ENCODE measurements around the gene SSBP4.
"Not testable (repeated sequence)": the region's sequence is repeated elsewhere in the genome, so short reads cannot be mapped to it uniquely, and the experiment has no call there.

SSBP4 gene

DNA sequence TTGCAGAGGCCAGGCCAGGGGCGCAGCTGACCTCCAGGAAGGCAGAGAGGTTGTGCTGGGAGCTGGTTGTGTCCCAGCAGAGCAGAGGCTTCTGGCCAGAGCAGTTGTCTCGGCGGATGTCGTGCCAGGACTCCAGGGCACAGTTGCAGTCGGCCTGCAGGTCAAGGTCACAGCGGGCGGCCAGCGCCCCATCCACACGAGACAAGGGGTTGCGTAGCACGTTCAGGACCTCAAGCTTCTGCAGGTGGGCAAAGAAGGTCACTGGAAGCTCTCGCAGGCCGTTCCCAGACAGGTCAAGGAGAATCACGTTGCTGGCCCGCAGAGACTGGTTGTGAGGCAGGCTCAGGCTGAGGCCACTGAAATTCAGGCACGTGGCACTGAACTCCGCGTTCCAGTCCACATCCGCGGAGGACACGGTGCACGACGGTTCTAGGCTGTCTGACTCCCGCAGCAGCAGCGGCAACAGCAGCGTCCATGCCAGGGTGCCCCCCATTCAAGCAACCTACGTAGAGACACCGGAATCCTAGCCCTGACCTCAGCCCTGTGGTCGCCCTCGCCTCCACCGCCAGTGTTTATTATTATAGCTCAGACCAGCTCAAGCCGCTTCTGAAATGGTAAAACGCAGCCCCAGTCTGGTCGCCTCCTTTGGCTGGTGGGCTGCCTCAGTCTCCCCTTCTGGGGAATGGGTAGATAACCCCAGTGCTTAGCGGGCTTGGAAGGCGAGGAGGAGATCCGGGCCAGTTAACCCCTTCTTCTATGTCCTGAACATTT is 22.5 kb upstream of the SSBP4 start:
- no peak for DNase-seq

DNA sequence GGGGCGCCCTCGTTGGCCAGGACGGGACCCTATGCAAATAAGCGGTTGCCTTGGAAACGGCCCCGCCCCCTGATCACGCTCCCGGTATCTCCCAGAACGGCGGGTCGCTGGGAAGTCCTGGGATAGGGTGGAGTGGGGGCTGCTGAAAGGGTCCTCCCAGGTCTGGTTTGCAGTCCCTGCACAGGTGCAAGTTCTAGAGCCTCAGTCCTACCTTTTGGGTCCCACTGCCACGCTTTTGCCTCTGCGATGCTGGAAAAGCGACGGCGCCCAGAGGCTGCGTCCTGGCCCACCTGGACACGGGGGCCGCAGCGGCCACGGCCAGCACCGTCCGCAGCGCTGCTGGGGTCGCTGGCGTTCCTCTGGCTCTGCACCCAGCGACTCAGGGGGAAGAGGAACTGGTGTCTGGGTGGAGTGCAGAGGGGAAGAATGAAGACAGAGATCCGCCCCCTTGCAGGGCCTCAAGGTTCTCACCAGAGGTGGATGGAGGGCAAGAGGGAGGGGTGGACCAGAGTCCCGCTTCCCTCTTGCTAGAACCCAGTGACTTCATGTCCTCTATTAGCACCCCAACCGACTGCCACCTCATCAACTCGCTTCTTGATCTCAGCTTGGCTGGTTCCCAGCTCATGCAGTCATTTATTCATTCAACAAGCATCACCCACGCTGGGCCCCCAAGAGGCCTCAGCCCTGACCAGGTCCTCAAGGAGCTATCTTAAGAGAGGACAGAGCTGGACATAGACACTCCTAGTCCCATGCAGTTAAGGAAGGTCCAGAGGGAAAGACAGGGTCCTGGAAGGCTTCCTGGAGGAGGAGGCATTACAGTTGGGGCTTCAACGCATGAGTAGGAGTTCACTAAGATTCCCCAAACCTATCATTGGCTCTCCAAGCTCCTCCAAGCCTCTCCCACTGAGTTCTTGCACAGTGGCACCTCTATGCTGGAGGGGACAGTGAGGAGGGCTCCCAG is 21.7 kb upstream of the SSBP4 start, which contains the start of gene LRRC25:
TSS of gene LRRC25 (minus strand) at position 381 of the 961 bp plus-strand sequence. CDS start 659 bp downstream, outside the sequence.
- DNase-seq, result no peak

DNA sequence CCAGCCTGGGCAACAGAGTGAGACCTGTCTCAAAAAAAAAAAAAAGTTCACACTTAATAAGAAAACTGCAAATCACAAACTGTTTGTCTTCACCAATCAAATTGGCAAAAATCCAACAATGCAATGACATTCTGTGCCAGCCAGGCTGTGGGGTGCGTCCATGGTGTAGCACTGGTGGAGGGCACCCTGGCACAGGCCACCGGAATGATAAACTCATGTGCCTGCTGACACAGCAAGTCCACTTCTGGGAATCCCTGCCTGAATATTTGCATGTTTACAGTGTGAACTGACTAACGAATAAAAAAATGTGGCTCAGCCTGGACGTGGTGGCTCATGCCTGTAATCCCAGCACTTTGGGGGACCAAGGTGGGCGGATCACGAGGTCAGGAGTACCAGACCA is 20.2 kb upstream of the SSBP4 start:
- no peak for DNase-seq

DNA sequence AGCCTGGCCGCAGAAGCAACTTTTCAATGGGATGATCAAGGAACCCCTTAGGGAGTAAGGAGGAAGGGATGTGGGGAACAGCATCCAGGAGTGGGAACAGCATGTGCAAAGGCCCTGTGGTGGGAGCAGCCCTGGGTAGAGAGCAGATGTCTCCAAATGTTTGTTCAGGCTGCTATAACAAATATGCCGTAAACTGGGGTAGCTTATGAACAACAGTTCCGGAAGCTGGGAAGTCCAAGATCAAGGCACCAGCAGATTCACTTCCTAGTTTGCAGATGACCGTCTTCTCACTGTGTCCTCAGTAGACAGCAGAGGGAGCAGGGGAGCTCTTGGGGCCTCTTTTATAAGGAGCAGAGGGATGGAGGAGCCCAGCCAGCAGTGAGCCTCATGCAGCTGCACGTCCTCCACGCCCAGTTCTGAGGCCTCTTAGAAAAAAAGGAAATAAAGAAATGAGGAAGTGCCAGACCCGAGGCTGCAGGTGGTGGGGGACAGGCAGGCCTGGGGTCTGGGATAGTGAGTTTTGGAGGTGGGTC is 17.6 kb upstream of the SSBP4 start:
- DNase-seq, result no peak

- DNase-seq, result not testable (repeated sequence)
Observed at GRCh38 chr19:18402455-18403248, 16.5 kb upstream of the SSBP4 start.

GRCh38 chr19:18405754-18406153 is 13.4 kb upstream of the SSBP4 start:
- DNase-seq, result not testable (repeated sequence)

GRCh38 chr19:18406749-18407148 is 12.4 kb upstream of the SSBP4 start:
- DNase-seq, result no peak

DNA sequence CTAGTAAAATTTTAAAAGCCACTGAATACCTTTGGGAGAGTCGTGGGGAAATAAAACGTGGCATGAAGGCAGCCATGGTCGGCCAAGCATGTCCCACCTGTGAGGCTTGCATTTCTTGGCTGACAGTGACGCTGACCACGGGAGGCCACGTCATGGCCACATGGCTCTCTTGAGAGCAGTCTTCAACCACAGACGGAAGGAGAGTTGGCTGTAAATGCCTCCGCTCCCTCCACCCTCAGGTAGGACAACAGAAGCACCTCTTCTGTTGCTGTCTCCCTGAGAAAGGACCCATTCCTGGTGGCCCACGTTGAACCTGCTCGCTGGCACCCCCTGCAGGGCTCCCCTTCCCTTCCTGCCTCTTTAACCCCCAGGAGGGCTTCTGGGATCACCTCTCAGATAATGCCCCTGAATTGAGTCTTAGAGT is 11.1 kb upstream of the SSBP4 start:
- DNase-seq, result peak; percentile 25

DNA sequence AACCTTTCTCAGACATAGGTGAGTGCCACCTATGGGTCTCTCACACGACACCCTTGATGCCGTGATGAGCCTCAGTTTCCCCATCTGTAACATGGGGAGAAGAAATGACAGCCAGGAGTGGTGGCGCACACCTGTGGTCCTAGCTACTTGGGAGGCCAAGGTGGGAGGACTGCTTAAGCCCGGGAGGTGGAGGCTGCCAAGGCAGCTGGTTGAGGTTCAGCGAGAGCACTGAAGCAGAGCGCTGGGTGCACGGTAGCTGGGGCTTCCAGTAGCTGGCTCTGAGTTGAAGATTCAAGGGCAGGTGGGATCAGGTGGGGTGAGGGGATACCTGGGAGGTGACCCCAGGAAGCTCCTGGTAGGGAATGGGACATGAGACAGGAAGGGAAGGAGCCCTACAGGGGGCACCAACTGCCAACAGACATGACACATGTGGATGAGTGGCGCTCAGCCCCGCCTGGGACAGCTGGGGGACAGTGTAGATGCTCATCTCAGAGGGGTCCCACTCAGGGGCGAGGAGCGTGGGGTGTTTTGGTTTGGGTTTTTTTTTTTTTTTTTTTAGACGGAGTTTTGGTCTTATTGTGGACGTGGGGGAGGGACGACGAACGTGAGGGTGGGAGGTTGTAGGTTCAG is 6.5 kb upstream of the SSBP4 start:
- DNase-seq, result no peak

DNA sequence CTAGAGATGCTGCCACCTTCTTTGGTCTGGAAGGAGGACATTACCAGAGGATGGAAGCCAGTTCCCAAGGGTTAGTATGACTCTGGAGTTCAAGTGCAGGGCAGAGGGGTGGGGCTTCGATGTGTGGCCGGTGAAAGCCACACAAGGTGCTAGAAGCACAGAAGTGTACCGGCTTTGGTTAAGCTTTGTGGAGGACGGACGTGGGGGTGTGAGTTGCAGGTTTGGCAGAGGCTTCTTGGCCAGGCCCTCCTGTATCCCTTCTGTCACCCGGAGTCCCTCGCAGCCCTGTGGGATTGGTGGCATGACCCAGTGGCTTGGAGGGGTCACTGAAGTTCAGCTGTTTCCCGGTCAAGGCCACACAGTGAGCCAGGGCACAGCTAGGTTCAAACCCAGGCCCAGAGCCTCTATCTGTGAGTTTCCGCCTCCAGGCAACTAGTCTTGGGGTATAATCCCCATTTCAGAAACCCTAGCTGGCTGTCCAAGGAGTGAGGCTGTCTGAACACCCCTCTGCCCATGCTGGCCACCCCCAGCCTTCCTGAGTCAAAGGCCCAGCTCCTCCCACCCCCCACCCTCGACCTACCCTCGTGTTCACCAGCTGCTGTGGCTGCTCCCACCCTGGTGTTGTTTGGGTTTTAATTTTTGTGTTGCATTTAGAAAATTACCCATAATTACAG is 4.6 kb upstream of the SSBP4 start:
- no peak for DNase-seq

DNA sequence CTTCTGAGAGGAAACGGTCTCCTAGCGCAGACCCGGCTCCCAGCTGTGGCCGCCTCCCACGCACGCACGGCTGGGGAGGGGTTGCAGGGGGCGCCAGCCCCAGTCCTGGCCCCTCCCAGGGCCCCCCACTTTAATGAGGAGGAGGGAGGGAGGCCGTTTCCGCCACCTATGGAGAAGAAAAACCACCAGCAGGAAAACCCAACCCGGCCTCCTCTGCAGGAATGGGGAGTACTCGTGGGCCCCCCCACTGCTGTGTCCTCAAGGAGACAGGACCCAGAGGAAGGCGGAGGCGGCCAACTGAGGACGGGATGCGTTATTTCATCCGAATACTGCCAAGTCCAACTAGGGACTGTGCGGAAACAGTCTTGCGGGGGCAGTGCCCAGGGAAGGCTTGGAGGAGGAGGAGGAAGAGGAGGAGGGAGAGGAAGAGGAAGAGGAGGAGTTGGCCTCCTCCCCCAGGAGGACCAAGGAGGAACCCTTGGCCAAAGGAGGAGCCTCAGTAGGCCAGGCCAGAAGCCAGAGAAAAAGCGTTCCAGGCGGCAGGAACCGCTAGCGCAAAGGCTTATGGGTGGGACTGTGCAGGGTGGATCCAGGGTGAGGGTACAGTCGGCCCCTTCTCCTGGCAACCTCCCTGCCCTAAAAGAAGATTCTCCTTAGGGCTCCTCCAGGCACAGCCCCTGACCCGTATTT is 3.9 kb upstream of the SSBP4 start:
- peak; percentile 78 for DNase-seq

DNA sequence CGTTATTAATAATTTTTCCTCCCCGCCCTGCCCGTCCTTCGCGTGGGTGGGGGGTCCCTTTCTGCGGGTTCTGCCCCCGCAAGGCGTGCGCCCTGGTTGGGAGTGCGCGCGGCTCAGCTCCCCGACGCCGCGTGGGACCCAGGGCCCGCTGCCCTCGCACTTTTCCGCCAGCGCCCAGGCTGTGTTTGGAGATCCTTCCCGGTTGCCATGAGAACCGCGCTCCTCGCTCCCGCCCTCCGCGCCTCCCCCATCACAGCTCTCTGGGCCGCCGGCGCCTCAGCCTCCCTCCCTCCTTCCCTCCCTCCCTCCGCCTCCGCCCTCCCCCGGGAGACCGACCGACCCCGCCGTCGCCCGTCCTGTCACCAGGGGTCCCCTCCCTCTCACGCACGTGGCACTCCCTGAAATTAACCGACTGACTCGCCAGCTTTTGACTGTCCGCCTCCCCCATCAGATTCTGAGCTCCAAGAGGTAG is 2.4 kb upstream of the SSBP4 start:
- peak; percentile 91 for DNase-seq

DNA sequence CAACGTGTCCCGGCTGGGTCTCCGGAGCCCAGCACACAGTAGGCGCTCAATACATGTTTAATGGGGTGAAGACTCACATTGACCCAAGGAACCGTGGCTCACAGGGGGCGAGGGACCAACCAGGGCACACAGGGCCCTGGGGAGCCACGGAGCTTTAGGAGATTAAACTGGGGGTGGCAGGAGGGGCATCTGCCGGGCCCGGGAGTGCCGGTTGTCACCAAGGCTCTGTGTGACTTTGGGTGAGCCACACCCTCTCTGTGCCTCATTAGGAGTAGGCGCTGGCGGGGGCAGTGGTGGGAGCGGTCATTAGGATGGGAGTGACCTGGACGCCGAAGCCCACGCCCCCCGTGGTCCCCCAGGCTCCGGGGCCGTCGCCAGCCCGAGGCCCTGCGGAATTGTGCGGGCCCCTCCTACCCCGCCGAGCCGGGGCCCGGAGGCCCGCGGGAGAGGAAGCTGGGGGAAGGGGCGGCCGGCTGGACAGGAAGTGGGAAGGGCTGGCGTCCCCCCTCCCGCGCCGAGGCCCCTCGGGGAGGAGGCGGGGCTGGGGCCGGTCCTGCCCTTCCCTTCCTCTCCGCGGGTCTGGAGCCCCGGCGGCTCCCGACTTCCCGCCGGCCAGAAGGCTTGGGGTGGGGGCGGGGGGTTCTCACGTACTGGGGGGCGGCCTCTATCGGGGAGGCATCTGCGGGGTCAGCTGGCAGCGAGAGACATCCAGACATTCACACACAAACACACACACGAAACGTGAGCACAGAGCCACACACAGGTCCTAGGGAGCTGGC is 1.8 kb upstream of the SSBP4 start:
- peak; percentile 53 for DNase-seq

- no peak for DNase-seq
Observed at GRCh38 chr19:18418029-18418482, 1.1 kb upstream of the SSBP4 start.

- no peak for DNase-seq
Observed at GRCh38 chr19:18418483-18419194, 559 bp upstream of the SSBP4 start.

- peak; percentile 20 for DNase-seq
Observed at GRCh38 chr19:18419699-18420460, 682 bp downstream of the SSBP4 start.

DNA sequence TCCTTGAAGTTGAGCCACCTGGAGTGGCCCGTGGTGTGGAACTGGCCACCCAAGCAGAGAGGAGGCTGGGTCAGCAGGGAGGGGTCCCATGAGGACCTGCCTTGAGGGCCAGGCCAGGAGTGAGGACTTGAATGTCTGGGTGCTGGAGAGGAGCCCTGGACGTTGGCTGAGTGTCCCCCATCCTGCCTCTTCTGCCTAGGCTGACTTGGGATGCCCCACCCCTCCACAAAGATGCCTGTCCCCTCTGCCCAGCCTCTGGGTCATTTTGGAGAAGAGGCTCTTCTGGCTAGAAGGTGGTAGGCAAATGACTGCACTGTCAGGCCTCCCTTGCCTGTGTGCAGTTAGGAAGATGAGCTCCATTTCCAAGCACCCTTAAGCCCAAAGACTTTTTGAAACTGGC is 1.7 kb downstream of the SSBP4 start:
- DNase-seq, result no peak

- DNase-seq, result no peak
Observed at GRCh38 chr19:18421371-18421959, 2.3 kb downstream of the SSBP4 start.

Measured in NCI-H1436 (cell line).